ENCODE results near the gene KCNC1.

KCNC1 gene

DNA sequence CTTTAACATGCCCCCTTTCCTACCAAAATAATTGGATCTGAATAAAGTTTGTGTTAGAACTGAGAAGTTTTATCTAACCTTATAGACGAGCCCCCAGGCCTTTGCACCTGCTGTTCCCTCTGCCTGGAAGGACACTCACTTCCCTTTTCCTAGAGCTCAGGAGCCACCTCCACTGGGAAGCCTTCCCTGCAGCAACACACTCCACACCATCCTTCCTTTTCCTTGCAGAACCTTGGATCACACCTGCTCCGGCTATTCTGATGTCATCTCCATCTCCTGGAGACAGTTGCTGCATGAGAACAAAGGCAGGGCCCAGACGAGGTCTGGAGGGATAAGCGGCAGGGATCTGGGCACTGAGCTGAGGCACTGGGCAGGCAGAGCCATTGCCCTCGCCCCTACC lies 37.8 kb upstream of the KCNC1 start:
- H3K9ac ChIP-seq, result no peak overlapping the region
- H3K4me1 ChIP-seq, result peaks cover 4% of the 10 kb centered on the region; the same call in 1 of the 2 replicates
- H4K20me1 ChIP-seq, result no peaks in the 10 kb centered on the region
- no peaks in the 10 kb centered on the region for H3K9me3 ChIP-seq
- H3K36me3 ChIP-seq, result no peaks in the 10 kb centered on the region
- no peak overlapping the region for H3K27ac ChIP-seq
- H3K4me2 ChIP-seq, result no peak overlapping the region
- no peak overlapping the region for H3K4me3 ChIP-seq
- no peak for TF ChIP-seq Cebpa-rat (IDR thresholded peaks at IDR 0.05)
- no peaks in the 10 kb centered on the region for H3K27me3 ChIP-seq

DNA sequence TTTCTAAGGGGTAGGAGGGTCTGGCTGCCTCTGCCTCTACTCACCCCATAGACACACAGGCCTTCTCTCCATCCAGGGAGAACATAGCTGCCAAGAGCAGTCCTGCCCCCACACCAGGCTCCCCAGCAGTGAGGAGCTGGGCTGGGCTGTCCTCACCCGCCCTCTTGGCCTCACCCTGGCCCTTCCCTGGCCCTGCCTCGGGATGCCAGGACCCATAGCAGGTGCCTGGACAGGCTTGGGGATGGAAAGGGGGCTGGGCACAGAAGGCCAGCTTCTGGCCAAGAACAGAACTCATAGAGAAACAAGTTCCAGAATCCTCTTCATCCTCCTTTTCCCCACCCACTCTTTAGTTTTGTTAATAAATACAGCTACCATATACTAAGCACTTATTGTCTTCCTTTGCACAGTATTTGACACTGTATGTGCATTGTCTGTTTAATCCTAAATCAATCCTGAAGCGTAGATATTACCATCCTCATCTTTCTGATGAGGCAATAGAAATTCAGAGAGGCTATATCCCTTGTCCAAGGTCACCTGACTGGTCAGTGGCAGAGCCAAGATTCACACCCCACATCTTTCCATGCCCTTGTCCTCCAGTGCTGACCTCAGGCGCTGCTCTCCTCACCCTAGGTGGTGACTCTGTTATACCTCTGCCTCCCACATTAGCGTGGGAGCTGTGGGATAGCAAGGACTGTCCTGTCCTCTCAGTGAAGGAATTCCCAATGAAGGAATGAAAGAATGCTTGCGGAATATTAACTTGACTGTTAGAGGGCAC lies 37.2 kb upstream of the KCNC1 start:
- no peak overlapping the region for H3K4me2 ChIP-seq
- no peaks in the 10 kb centered on the region for H4K20me1 ChIP-seq
- no peaks in the 10 kb centered on the region for H3K9me3 ChIP-seq
- no peaks in the 10 kb centered on the region for H3K27me3 ChIP-seq
- no peak overlapping the region for H3K4me3 ChIP-seq
- H3K9ac ChIP-seq, result no peak overlapping the region
- H3K36me3 ChIP-seq, result no peaks in the 10 kb centered on the region
- H3K27ac ChIP-seq, result no peak overlapping the region
- H3K4me1 ChIP-seq, result peaks cover 4% of the 10 kb centered on the region; the same call in 1 of the 2 replicates
- TF ChIP-seq Cebpa-rat (IDR thresholded peaks at IDR 0.05), result no peak

DNA sequence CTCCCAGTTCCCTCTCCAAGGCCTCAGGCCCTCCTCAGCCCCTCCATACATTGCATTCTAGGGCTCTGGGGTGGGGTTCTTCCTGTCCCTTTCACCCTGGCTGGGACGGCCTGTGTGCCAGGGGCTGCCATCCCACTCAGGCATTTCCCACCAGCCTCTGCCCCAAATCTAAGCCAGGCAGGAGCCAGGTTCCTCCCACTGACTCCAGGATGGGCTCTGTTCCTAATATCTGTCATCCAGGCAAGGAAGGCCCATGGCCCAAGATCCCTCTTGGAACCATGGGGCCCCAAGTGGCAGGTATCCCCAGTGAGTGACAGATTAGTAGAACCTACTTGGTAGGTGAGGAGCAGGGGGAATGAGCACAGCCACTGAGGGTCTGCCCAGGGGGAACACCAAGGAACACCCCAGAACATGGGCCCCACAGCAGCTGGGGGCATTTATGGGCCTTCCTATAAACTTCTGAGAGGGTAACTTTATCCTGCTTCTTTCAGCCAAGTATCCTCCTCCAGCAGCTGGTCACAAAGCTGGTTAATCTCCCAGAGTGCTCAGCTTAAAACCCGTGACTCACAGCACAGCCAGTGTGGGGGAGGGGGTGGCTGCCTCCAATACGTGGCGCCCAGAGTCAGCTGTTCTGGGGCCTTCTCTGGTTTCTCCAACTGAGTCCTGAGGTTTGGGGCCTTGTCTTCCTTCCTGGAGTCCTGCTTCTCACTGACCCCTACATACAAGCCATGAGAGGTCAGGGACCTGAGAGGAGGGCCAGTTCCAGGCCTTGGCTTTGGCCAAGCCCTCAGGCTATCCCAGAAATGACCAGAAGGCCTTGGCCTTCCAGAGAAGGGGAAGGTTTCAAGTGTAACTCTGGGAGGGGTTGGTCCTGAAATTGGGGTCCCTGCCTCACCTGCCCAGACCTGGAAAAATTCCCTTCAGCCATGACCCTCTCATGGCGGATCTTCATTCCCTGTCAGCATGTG lies 35.1 kb upstream of the KCNC1 start:
- no peak overlapping the region for H3K9ac ChIP-seq
- no peaks in the 10 kb centered on the region for H3K27me3 ChIP-seq
- H3K36me3 ChIP-seq, result no peaks in the 10 kb centered on the region
- H3K4me3 ChIP-seq, result no peak overlapping the region
- H3K9me3 ChIP-seq, result peaks cover 6% of the 10 kb centered on the region; the same call in 1 of the 2 replicates
- H4K20me1 ChIP-seq, result no peaks in the 10 kb centered on the region
- H3K27ac ChIP-seq, result no peak overlapping the region
- no peak for TF ChIP-seq Cebpa-rat (IDR thresholded peaks at IDR 0.05)
- no peak overlapping the region for H3K4me2 ChIP-seq
- no peaks in the 10 kb centered on the region for H3K4me1 ChIP-seq

DNA sequence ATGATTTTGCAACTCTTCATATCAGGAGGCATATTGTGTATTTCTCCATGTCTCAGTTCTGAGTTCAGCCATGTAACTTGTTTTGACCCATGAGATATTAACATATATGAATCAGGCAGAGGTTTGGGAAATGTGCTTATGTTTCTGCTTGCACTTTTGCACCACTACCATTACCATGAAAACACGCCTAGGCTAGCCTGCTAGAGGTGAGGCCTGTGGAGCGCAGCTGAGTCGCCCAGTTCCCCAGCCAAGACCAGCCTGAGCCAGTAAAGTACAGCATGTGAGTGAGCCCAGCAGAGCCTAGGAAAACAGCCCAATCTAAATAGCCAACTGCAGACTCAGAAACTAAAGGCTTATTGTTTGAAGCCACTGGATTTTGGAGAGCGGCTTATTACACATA lies 33.6 kb upstream of the KCNC1 start:
- Histone ChIP-seq H3K36me3 (no peaks in the 10 kb centered on the region), H3K9me3 (peaks cover 6% of the 10 kb centered on the region; the same call in 1 of the 2 replicates), H3K4me2 (no peak overlapping the region), H4K20me1 (no peaks in the 10 kb centered on the region), H3K27ac (no peak overlapping the region), H3K4me3 (no peak overlapping the region), H3K9ac (no peak overlapping the region), H3K4me1 (no peaks in the 10 kb centered on the region), H3K27me3 (no peaks in the 10 kb centered on the region)
- no peak for TF ChIP-seq Cebpa-rat (IDR thresholded peaks at IDR 0.05)

DNA sequence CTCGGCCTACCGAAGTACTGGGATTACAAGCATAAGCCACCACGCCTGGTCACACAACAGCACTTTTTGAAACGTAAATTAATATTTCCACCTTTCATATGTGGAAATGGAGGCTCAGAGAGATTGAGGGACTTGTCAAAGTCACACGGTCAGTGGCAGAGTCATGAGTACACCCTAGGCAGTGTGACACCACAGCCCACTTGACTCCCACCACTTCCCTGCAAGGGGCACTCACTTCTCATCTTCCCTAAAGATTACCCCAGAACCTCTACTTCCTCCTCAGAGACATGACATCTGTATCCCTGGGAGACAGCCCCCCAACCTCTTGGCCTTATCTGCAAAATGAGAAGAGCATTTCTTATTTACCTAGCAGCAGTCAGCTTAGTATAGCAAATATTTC lies 31.7 kb upstream of the KCNC1 start:
- no peaks in the 10 kb centered on the region for H4K20me1 ChIP-seq
- no peak overlapping the region for H3K27ac ChIP-seq
- TF ChIP-seq Cebpa-rat (IDR thresholded peaks at IDR 0.05), result no peak
- H3K4me2 ChIP-seq, result no peak overlapping the region
- no peaks in the 10 kb centered on the region for H3K36me3 ChIP-seq
- H3K4me1 ChIP-seq, result no peaks in the 10 kb centered on the region
- no peak overlapping the region for H3K4me3 ChIP-seq
- no peak overlapping the region for H3K9ac ChIP-seq
- H3K27me3 ChIP-seq, result no peaks in the 10 kb centered on the region
- H3K9me3 ChIP-seq, result peaks cover 6% of the 10 kb centered on the region; the same call in 1 of the 2 replicates

DNA sequence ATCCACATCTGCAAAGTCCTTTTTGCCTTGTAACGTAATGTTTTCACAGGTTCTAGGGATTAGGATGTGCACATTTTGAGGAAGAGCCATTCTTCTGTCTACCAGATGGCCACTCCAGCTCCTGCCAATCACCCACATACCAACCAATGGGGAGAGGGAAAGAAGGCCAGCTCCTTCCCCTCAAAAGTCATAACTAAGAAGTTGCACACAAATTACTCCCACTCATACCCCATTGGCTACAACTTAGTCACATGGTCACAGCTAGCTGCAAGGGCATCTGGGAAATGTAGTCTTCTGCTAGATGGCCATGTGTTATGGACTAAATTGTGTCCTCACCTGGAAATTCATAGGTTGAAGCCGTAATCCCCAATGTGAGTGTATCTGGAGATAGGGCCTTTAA lies 30.6 kb upstream of the KCNC1 start:
- H3K4me1 ChIP-seq, result no peaks in the 10 kb centered on the region
- H3K27me3 ChIP-seq, result no peaks in the 10 kb centered on the region
- H3K4me2 ChIP-seq, result no peak overlapping the region
- H3K27ac ChIP-seq, result no peak overlapping the region
- no peak for TF ChIP-seq Cebpa-rat (IDR thresholded peaks at IDR 0.05)
- H3K4me3 ChIP-seq, result no peak overlapping the region
- no peaks in the 10 kb centered on the region for H3K36me3 ChIP-seq
- H3K9me3 ChIP-seq, result peaks cover 6% of the 10 kb centered on the region; the same call in 1 of the 2 replicates
- H4K20me1 ChIP-seq, result no peaks in the 10 kb centered on the region
- no peak overlapping the region for H3K9ac ChIP-seq

DNA sequence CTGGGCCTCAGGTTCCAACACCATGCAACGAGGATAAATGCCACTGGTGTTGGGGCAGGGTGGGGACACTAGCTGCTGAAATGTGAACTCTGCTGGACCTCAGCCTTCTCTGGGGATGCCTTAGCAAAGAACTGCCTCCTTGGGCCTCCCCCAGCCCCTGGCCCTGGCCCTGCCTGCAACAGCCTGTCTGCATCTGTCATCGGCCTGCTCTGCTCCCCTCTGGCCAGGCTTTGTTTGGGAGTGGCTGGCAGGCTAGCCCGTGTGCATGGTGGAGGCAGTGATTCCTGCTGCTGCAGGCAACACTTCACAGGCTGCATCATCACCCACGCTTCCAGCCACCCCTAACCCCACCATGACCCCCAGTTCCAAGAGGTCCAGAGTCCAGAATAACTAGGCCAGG lies 26.8 kb upstream of the KCNC1 start:
- Histone ChIP-seq H3K4me3 (no peak overlapping the region), H3K4me2 (no peak overlapping the region), H3K4me1 (no peaks in the 10 kb centered on the region), H3K36me3 (no peaks in the 10 kb centered on the region), H3K27me3 (no peaks in the 10 kb centered on the region), H3K27ac (no peak overlapping the region), H3K9me3 (peaks cover 6% of the 10 kb centered on the region; the same call in 1 of the 2 replicates), H4K20me1 (no peaks in the 10 kb centered on the region), H3K9ac (no peak overlapping the region)
- no peak for TF ChIP-seq Cebpa-rat (IDR thresholded peaks at IDR 0.05)

DNA sequence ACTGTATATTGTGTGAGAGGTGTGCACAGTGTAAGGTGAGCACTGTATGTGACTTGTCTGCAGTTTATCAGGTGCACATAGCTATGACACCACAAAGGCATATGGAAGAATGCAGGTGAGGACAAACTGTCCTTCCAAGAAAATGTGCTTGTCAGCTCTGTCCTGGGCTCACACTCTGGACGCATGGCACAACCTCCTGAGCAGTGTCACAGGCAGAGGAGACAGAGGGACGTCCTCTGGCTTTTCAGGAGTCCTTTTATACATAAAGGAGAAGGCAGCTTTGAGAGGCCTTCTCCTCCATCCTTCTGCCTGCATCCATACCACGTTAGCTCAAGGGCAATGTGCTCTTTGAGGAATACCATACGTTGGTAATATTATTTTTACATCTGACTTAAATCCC lies 22.7 kb upstream of the KCNC1 start:
- Histone ChIP-seq H3K4me3 (no peak overlapping the region), H4K20me1 (no peaks in the 10 kb centered on the region), H3K4me1 (no peaks in the 10 kb centered on the region), H3K9me3 (no peaks in the 10 kb centered on the region), H3K4me2 (no peak overlapping the region), H3K27me3 (no peaks in the 10 kb centered on the region), H3K27ac (no peak overlapping the region), H3K36me3 (no peaks in the 10 kb centered on the region), H3K9ac (no peak overlapping the region)
- no peak for TF ChIP-seq Cebpa-rat (IDR thresholded peaks at IDR 0.05)

DNA sequence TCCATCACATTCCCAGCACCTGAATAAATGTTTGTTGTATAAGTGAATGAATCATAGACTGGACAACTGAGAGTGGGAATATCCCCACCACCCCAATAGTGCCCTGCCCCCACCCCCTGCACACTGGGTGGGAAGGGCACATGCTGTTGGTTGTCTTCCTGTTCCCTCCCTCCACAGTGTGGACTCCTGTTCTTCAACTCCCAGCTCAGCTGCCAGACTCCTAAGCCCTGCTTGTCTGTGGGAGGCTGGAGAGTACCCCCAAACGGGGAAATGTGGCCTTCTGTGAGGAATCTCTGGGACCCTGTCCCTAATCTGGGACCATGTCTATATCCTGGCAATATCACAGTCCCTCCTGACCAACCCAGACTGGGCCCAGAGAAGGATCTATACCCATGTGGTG lies 20.7 kb upstream of the KCNC1 start:
- Histone ChIP-seq H3K4me3 (no peak overlapping the region), H3K9me3 (no peaks in the 10 kb centered on the region), H3K4me2 (no peak overlapping the region), H3K4me1 (no peaks in the 10 kb centered on the region), H3K27ac (no peak overlapping the region), H3K27me3 (peaks cover 13% of the 10 kb centered on the region), H3K9ac (no peak overlapping the region), H4K20me1 (no peaks in the 10 kb centered on the region), H3K36me3 (no peaks in the 10 kb centered on the region)
- TF ChIP-seq Cebpa-rat (IDR thresholded peaks at IDR 0.05), result no peak

DNA sequence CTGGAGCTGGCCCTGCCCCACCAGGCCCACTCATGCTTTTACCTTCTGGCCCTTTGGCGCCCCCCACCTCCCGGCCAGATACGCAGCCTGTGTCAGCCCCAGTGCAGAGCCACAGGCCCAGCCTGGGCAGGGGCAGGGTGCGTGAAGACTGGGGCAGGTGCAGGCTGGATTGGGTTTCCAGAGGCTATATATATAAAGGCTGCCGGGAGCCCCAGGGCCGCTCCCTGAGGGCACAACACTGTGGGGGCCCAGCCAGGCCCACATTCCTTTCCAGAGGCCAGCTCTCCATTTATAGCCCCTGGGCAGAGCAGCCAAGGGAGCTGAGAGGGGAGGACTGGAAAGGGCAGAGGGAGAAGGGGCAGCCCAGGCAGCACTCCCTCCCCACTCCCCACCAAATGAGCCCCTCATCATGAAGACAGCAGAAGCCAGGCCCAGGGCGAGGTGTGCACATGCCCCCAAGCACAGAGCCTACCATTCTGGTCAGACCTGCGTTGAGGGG lies 20.2 kb upstream of the KCNC1 start:
- H3K4me3 ChIP-seq, result no peak overlapping the region
- H3K4me1 ChIP-seq, result no peaks in the 10 kb centered on the region
- no peak overlapping the region for H3K9ac ChIP-seq
- H3K27ac ChIP-seq, result no peak overlapping the region
- H3K9me3 ChIP-seq, result no peaks in the 10 kb centered on the region
- peaks cover 16% of the 10 kb centered on the region for H3K27me3 ChIP-seq
- H3K4me2 ChIP-seq, result no peak overlapping the region
- no peaks in the 10 kb centered on the region for H4K20me1 ChIP-seq
- no peak for TF ChIP-seq Cebpa-rat (IDR thresholded peaks at IDR 0.05)
- H3K36me3 ChIP-seq, result no peaks in the 10 kb centered on the region

All from BLaER1 (cell line).